Right lobe of liver (tissue), 4 donors: ENCODE results near the gene ESF1.

Source experiments
- POLR2A ChIP-seq: fragments of 450-650 bp; IDR thresholded peaks from one replicate; pipeline ENCODE4 v1.6.1; 2017; ENCODE audit warnings: antibody characterized with exemption, mild to moderate bottlenecking
- TF ChIP-seq, protein P1 (sequence below), 4 donors: fragments of 200-600 bp in 3 of 4; fragments of 450-650 bp in 1 of 4; IDR thresholded peaks; one replicate each; pipeline versions ENCODE4 v1.5.1 to v1.8.0; 2016 to 2022; ENCODE audit warnings: antibody characterized with exemption in 4 of 4, mild to moderate bottlenecking in 2 of 4
- donor health status: DM: no; HTN: no; CAD: no.
- donor health status: DM: no; HTN: no; CAD: no.
- donor health status: DM: no; HTN: yes; CAD: no.

DNA sequence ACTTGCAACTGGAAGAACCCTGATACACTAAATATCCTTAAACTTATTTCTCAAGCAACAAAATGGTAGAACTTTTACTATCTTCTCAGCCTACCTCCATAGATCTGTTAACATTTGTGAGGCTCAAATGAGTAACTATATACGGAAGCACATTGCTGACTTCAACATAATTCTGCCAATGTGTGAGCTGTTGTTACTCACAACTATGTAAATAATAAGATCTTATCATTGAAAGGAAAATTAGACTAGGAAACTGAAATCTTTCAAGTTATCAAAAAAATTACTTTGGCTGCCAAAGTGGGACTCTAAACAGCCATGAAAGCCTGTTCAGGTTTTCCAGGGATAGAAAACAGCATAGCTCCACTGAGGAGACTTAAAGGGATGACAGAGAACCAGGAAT lies 105.8 kb downstream of the ESF1 start:
- TF ChIP-seq, protein P1, sequence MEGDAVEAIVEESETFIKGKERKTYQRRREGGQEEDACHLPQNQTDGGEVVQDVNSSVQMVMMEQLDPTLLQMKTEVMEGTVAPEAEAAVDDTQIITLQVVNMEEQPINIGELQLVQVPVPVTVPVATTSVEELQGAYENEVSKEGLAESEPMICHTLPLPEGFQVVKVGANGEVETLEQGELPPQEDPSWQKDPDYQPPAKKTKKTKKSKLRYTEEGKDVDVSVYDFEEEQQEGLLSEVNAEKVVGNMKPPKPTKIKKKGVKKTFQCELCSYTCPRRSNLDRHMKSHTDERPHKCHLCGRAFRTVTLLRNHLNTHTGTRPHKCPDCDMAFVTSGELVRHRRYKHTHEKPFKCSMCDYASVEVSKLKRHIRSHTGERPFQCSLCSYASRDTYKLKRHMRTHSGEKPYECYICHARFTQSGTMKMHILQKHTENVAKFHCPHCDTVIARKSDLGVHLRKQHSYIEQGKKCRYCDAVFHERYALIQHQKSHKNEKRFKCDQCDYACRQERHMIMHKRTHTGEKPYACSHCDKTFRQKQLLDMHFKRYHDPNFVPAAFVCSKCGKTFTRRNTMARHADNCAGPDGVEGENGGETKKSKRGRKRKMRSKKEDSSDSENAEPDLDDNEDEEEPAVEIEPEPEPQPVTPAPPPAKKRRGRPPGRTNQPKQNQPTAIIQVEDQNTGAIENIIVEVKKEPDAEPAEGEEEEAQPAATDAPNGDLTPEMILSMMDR (IDR thresholded peaks at IDR 0.05) = no peak
- no peak for TF ChIP-seq POLR2A
